ENCODE results near the gene ZNF778.
A peak's percentile ranks its signal among the peaks of the same experiment; 100 is the strongest.

ZNF778 gene

DNA sequence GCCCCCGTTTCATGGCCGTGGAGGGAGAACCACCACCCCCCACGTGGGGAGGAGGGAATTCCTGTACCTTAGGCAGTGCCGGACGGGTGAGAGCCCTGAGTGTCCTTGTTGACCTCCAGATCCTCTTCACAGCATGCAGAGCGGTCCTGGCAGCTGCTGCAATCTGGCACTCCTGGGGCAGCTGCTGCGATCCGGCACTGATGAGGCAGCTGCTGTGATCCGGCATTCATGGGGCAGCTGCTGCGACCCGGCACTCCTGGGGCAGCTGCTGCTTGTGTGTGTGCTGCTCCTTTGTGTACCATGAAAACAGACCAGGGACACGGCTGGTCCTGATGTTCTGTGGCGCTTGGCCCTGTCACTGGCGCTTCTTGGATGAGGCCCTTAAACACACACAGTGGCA lies 12.8 kb downstream of the ZNF778 start:
- H3K4me1 ChIP-seq (ENCODE audit: control insufficient read depth, insufficient read depth, low read length) = no peaks in the 10 kb centered on the region
- TF ChIP-seq, protein P1, sequence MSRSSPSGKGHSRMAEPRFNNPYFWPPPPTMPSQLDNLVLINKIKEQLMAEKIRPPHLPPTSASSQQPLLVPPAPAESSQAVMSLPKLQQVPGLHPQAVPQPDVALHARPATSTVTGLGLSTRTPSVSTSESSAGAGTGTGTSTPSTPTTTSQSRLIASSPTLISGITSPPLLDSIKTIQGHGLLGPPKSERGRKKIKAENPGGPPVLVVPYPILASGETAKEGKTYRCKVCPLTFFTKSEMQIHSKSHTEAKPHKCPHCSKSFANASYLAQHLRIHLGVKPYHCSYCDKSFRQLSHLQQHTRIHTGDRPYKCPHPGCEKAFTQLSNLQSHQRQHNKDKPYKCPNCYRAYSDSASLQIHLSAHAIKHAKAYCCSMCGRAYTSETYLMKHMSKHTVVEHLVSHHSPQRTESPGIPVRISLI (tag by site-specific recombination; IDR thresholded peaks at IDR 0.05) = no peak
- TF ChIP-seq ZNF175 (tag by site-specific recombination; IDR thresholded peaks at IDR 0.05) (no peak), EGR2 (tag by site-specific recombination; IDR thresholded peaks at IDR 0.05; ENCODE audit: low read depth) (no peak), ZNF600 (tag by site-specific recombination; IDR thresholded peaks at IDR 0.05) (no peak), ZFP69B (tag by site-specific recombination; IDR thresholded peaks at IDR 0.05) (no peak), ZNF670 (tag by site-specific recombination; IDR thresholded peaks at IDR 0.05; ENCODE audit: low read depth) (no peak), ZNF16 (tag by site-specific recombination; IDR thresholded peaks at IDR 0.05; ENCODE audit: low read depth) (no peak), ZFP37 (tag by site-specific recombination; IDR thresholded peaks at IDR 0.05) (no peak), ZNF169 (tag by site-specific recombination; IDR thresholded peaks at IDR 0.05) (no peak), ZNF426 (tag by site-specific recombination; IDR thresholded peaks at IDR 0.05) (no peak), TCF7L2 (IDR thresholded peaks at IDR 0.05; ENCODE audit: borderline replicate concordance, low read depth, low read length) (no peak), ZNF664 (tag by site-specific recombination; IDR thresholded peaks at IDR 0.05) (no peak)
- TF ChIP-seq, protein P2, sequence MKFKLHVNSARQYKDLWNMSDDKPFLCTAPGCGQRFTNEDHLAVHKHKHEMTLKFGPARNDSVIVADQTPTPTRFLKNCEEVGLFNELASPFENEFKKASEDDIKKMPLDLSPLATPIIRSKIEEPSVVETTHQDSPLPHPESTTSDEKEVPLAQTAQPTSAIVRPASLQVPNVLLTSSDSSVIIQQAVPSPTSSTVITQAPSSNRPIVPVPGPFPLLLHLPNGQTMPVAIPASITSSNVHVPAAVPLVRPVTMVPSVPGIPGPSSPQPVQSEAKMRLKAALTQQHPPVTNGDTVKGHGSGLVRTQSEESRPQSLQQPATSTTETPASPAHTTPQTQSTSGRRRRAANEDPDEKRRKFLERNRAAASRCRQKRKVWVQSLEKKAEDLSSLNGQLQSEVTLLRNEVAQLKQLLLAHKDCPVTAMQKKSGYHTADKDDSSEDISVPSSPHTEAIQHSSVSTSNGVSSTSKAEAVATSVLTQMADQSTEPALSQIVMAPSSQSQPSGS (tag by site-specific recombination; IDR thresholded peaks at IDR 0.05; ENCODE audit: low read depth) = no peak
- TF ChIP-seq, protein P3, sequence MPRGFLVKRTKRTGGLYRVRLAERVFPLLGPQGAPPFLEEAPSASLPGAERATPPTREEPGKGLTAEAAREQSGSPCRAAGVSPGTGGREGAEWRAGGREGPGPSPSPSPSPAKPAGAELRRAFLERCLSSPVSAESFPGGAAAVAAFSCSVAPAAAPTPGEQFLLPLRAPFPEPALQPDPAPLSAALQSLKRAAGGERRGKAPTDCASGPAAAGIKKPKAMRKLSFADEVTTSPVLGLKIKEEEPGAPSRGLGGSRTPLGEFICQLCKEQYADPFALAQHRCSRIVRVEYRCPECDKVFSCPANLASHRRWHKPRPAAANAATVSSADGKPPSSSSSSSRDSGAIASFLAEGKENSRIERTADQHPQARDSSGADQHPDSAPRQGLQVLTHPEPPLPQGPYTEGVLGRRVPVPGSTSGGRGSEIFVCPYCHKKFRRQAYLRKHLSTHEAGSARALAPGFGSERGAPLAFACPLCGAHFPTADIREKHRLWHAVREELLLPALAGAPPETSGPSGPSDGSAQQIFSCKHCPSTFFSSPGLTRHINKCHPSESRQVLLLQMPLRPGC (tag by site-specific recombination; IDR thresholded peaks at IDR 0.05) = no peak
- no peaks in the 10 kb centered on the region for H3K9me3 ChIP-seq (ENCODE audit: control insufficient read depth, insufficient read depth, low read depth, low read length)
- ChIA-PET POLR2A (no interaction called here), CTCF (interaction anchor here (1.0 kb wide), 1 partner anchor 10 kb away, joined by 3 read pairs; no protein-coding TSS in a partner anchor)
- peaks cover 0 to 91% of the 10 kb centered on the region in 2 experiments for H3K36me3 ChIP-seq (ENCODE audit: control insufficient read depth in 2 of 2, insufficient read depth in 1 of 2, low read length in 2 of 2)
- no peak overlapping the region for H3K27ac ChIP-seq (ENCODE audit: extremely low read depth, low read depth, low read length)
- H3K4me3 ChIP-seq (ENCODE audit: low read depth, low read length) = no peak overlapping the region

DNA sequence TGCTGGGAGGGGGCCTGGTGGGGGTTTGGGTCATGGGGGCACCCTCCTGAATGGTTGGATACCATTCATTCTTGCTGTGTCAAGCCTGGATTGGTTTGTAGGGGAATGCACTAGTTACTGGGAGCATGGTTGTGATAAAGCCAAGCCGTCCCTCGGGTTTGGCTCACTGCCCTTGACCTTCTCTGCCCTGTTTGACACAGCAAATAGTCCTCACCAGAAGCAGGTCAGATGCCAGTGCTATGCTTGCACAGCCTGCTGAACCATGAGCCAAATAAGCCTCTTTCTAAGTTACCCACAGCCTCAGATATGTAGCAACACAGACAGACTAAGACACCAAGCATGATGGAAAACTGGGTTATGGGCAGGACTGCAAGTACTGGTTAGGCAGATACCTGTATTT lies 14.6 kb downstream of the ZNF778 start:
- H3K36me3 ChIP-seq (ENCODE audit: control insufficient read depth in 2 of 2, insufficient read depth in 1 of 2, low read length in 2 of 2) = peaks cover 0 to 73% of the 10 kb centered on the region in 2 experiments; a peak in 1 of 3 replicates
- H3K27ac ChIP-seq (ENCODE audit: extremely low read depth, low read depth, low read length) = no peak overlapping the region
- no peak overlapping the region for H3K4me3 ChIP-seq (ENCODE audit: low read depth, low read length)
- ChIA-PET CTCF (no interaction called here), POLR2A (no interaction called here)
- H3K4me1 ChIP-seq (ENCODE audit: control insufficient read depth, insufficient read depth, low read length) = no peaks in the 10 kb centered on the region
- TF ChIP-seq ZNF37A (tag by site-specific recombination; IDR thresholded peaks at IDR 0.05) (no peak), ZNF530 (tag by site-specific recombination; IDR thresholded peaks at IDR 0.05; ENCODE audit: low read depth) (no peak), ZNF558 (tag by site-specific recombination; IDR thresholded peaks at IDR 0.05) (0 out of 2 replicates have a peak, but pooled peaks have one; percentile 15), ZNF658 (tag by site-specific recombination; IDR thresholded peaks at IDR 0.05) (no peak)
- H3K9me3 ChIP-seq (ENCODE audit: control insufficient read depth, insufficient read depth, low read depth, low read length) = no peaks in the 10 kb centered on the region

DNA sequence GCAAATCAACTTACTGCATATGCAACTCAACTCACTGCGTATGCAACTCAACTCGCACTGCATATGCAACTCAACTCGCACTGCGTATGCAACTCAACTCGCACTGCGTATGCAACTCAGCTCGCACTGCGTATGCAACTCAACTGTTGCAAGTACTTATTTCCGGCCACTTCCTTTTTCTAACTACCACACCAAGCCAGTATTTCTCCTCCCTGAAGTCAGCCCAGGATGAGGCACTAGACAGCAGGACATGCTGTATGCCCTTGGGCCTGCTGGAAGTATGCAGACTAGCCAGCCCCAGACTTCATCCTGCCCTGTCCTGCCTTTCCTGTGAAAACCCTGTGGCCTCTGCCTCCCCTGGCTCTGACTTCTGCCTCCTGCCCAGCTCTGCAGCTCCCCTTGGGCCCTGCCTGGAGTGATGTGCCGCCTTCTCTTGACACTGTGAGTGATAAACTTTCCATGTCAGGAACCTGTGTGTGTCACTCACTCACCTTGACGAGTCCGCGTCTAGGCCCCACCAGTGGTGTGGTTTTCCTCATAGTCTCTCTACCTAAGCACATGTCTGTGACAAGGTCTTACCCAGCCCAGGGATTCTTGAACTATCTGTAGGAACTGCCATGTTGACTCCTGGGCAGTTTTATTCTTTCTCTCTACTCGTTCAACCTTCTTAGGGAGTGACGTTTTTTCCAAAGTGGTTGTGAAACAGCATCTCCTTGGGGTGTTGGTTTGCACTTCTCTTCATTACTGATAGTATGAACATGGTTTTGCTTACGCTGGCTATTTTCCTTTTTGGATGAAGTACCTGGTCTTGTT lies 16.4 kb downstream of the ZNF778 start:
- ChIA-PET CTCF (no interaction called here), POLR2A (no interaction called here)
- Histone ChIP-seq H3K9me3 (ENCODE audit: control insufficient read depth, insufficient read depth, low read depth, low read length) (no peaks in the 10 kb centered on the region), H3K4me3 (ENCODE audit: low read depth, low read length) (no peak overlapping the region), H3K36me3 (ENCODE audit: control insufficient read depth in 2 of 2, insufficient read depth in 1 of 2, low read length in 2 of 2) (peaks cover 0 to 55% of the 10 kb centered on the region in 2 experiments; a peak in 1 of 3 replicates), H3K27ac (ENCODE audit: extremely low read depth, low read depth, low read length) (no peak overlapping the region), H3K4me1 (ENCODE audit: control insufficient read depth, insufficient read depth, low read length) (no peaks in the 10 kb centered on the region)
- TF ChIP-seq, protein P4, sequence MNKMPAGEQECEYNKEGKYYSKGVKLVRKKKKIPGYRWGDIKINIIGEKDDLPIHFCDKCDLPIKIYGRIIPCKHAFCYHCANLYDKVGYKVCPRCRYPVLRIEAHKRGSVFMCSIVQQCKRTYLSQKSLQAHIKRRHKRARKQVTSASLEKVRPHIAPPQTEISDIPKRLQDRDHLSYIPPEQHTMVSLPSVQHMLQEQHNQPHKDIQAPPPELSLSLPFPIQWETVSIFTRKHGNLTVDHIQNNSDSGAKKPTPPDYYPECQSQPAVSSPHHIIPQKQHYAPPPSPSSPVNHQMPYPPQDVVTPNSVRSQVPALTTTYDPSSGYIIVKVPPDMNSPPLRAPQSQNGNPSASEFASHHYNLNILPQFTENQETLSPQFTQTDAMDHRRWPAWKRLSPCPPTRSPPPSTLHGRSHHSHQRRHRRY (tag by site-specific recombination; IDR thresholded peaks at IDR 0.05) = no peak
- TF ChIP-seq ZBTB48 (tag by site-specific recombination; IDR thresholded peaks at IDR 0.05) = no peak
- no peak for TF ChIP-seq ZNF626 (tag by site-specific recombination; IDR thresholded peaks at IDR 0.05)
- TF ChIP-seq, protein P5, sequence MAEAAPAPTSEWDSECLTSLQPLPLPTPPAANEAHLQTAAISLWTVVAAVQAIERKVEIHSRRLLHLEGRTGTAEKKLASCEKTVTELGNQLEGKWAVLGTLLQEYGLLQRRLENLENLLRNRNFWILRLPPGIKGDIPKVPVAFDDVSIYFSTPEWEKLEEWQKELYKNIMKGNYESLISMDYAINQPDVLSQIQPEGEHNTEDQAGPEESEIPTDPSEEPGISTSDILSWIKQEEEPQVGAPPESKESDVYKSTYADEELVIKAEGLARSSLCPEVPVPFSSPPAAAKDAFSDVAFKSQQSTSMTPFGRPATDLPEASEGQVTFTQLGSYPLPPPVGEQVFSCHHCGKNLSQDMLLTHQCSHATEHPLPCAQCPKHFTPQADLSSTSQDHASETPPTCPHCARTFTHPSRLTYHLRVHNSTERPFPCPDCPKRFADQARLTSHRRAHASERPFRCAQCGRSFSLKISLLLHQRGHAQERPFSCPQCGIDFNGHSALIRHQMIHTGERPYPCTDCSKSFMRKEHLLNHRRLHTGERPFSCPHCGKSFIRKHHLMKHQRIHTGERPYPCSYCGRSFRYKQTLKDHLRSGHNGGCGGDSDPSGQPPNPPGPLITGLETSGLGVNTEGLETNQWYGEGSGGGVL (tag by site-specific recombination; IDR thresholded peaks at IDR 0.05) = no peak
- TF ChIP-seq, protein P6, sequence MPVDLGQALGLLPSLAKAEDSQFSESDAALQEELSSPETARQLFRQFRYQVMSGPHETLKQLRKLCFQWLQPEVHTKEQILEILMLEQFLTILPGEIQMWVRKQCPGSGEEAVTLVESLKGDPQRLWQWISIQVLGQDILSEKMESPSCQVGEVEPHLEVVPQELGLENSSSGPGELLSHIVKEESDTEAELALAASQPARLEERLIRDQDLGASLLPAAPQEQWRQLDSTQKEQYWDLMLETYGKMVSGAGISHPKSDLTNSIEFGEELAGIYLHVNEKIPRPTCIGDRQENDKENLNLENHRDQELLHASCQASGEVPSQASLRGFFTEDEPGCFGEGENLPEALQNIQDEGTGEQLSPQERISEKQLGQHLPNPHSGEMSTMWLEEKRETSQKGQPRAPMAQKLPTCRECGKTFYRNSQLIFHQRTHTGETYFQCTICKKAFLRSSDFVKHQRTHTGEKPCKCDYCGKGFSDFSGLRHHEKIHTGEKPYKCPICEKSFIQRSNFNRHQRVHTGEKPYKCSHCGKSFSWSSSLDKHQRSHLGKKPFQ (tag by site-specific recombination; IDR thresholded peaks at IDR 0.05) = no peak
